ENCODE measurements around the gene MRPS10.
"Not testable (repeated sequence)": the region's sequence is repeated elsewhere in the genome, so short reads cannot be mapped to it uniquely, and the experiment has no call there.

The MRPS10 gene

GRCh38 chr6:42202131-42202915 lies 15.3 kb downstream of the MRPS10 start:
- not testable (repeated sequence) for H3K27ac Mint-ChIP-seq, DNase-seq, ATAC-seq, H3K27me3 Mint-ChIP-seq, H3K4me1 Mint-ChIP-seq, H3K4me3 Mint-ChIP-seq
- H3K9me3 Mint-ChIP-seq = peaks cover 9 to 11% of the 10 kb centered on the region in 2 donors

DNA sequence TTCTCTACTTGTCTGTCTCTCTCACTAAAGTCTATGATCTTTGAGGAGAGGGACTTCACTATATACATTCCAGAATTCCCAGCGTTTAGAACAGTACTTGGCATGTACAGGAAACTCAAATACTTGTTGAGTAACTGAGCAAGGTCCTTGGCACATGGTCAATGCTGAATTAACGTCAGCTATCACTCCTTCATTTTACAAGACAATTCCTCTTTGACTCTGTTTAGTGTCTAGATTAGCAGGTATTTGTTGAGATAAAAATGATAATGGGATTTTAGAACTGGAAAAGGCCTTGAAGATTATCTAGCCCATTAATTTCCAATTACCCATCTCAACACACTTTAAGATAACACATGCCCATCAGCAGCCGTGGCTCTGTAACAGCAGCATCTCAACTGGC lies 16.3 kb downstream of the MRPS10 start:
- Mint-ChIP-seq H3K27me3 (no peaks in the 10 kb centered on the region), H3K4me3 (no peak overlapping the region), H3K27ac (no peak overlapping the region), H3K4me1 (peaks cover 9% of the 10 kb centered on the region), H3K9me3 (peaks cover 9 to 11% of the 10 kb centered on the region in 2 donors)
- ATAC-seq = no peak
- DNase-seq = no peak

- Mint-ChIP-seq H3K4me1 (peaks cover 9% of the 10 kb centered on the region), H3K4me3 (no peak overlapping the region), H3K9me3 (peaks cover 9 to 11% of the 10 kb centered on the region in 2 donors), H3K27me3 (no peaks in the 10 kb centered on the region), H3K27ac (no peak overlapping the region)
- no peak for DNase-seq
- no peak for ATAC-seq
Observed at GRCh38 chr6:42200035-42200434, 17.6 kb downstream of the MRPS10 start.

DNA sequence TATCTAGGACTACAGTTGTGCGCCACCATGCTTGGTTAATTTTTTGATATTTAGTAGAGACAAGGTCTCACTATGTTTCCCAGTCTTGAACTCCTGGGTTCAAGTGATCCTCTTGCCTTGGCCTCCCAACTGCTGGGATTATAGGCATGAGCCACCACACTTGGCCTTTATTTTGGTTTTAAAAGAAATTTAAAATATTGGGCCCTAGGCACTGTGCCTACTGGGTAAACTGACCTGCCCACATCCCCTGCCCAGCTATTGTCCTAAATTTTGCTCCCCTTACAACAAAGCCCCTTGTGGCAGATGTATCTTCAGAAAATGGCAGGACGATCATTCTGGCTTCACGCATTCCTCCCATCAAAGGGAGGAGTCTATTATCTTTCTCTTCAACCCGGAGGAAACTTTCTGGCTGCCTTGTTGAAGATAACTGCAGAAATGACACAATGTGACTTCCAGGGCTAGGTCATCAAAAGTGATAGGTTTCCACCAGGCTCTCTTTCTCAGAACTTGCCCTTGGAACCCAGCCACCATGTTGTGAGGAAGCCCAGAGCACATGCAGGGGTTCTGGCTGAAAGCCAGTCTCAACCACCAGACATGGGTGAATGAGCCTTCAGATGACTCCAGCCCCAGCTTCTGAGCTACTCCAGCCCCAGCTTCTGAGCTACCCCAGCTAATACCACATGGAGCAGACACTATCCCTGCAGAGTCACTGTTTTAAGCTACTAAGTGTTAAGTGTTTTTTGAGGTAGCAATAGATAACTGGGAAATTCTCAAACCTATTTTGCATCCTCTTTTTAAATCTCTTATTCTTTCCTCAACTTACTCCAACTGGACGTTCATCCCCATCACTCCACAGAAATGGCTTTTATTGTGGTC lies 18.3 kb downstream of the MRPS10 start:
- no peak overlapping the region for H3K4me3 Mint-ChIP-seq
- DNase-seq (no peak), ATAC-seq (peak; percentile 46)
- no peaks in the 10 kb centered on the region for H3K27me3 Mint-ChIP-seq
- H3K27ac Mint-ChIP-seq = no peak overlapping the region
- H3K9me3 Mint-ChIP-seq = peaks cover 9 to 11% of the 10 kb centered on the region in 2 donors
- H3K4me1 Mint-ChIP-seq = peaks cover 9% of the 10 kb centered on the region

DNA sequence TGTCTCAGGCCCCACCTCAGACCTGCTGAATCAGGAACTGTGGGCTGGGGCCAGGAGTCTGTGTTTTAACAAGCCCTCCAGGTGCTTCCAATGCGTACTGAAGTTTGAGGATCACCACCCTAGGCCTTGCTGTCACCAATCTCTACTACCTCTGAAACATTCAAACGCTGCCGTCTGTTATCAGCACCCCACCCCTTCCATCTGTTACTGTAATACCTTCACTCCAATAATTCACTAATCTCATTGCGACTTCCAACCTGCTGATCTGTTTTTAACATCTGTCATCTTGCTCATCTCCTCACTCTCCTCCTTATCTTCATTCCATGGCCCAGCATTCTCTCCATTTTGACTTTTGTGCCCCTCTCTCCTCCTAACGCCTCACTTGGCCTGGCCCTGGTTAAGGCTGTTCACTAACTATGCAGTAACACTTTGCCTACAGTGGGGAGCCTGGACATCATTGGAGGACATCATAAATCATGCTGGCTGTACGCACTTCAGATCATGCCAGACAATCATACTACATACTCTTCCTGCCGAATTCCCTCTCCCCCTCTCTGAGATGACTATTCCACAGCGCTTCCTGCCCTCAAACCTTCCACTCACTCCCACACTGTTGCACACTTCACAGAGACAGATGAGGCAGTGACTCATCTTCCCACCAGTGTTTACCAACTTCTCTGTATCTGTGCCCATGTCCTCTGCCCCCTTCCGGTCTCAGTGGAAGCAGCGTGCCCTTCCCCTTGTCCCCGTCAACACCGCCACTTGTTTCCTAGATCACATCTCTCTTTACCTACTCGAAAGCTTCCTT lies 19.9 kb downstream of the MRPS10 start:
- Mint-ChIP-seq H3K9me3 (peaks cover 9 to 11% of the 10 kb centered on the region in 2 donors), H3K27ac (no peak overlapping the region), H3K27me3 (no peaks in the 10 kb centered on the region), H3K4me1 (peaks cover 9% of the 10 kb centered on the region), H3K4me3 (no peak overlapping the region)
- ATAC-seq (peak; percentile 45), DNase-seq (no peak)

- DNase-seq (no peak), ATAC-seq (no peak)
- H3K27me3 Mint-ChIP-seq = no peaks in the 10 kb centered on the region
- H3K27ac Mint-ChIP-seq = peak overlapping the region in 1 of 2 donors; percentile 47
- peaks cover 7% of the 10 kb centered on the region in 2 donors for H3K9me3 Mint-ChIP-seq
- H3K4me3 Mint-ChIP-seq = no peak overlapping the region
- H3K4me1 Mint-ChIP-seq = peaks cover 6% of the 10 kb centered on the region
Observed at GRCh38 chr6:42195415-42195814, 22.2 kb downstream of the MRPS10 start.

- H3K9me3 Mint-ChIP-seq = no peaks in the 10 kb centered on the region
- DNase-seq = no peak
- no peaks in the 10 kb centered on the region for H3K27me3 Mint-ChIP-seq
- H3K4me3 Mint-ChIP-seq = no peak overlapping the region
- H3K4me1 Mint-ChIP-seq = no peaks in the 10 kb centered on the region
- no peak overlapping the region for H3K27ac Mint-ChIP-seq
- no peak for ATAC-seq
Observed at GRCh38 chr6:42194056-42194455, 23.6 kb downstream of the MRPS10 start.

DNA sequence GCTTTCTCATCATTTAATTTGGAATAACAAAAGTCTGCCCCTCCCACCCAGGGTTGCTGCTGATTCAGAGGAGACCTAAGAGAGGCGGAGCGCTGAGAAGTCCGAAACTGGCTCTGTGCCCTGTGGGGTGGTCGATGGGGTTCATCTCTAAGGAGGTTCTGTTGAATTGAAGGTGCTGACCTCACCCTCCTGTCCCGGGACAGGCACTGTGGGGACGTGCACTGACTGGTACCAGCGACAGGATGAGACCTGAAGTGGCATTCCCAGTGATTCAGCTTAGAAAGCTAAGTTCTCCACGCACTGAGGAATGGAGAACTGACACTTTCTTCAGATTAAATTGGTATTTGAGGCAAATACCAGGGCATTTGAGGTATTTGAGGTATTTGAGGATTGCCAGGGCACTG lies 24.2 kb downstream of the MRPS10 start:
- ATAC-seq (no peak), DNase-seq (no peak)
- Mint-ChIP-seq H3K4me1 (no peaks in the 10 kb centered on the region), H3K9me3 (no peaks in the 10 kb centered on the region), H3K27ac (no peak overlapping the region), H3K4me3 (no peak overlapping the region), H3K27me3 (no peaks in the 10 kb centered on the region)

- H3K4me1 Mint-ChIP-seq, H3K4me3 Mint-ChIP-seq, H3K9me3 Mint-ChIP-seq, ATAC-seq, DNase-seq, H3K27me3 Mint-ChIP-seq, H3K27ac Mint-ChIP-seq: not testable (repeated sequence)
Observed at GRCh38 chr6:42192385-42192784, 25.3 kb downstream of the MRPS10 start.

- no peaks in the 10 kb centered on the region for H3K27me3 Mint-ChIP-seq
Observed at GRCh38 chr6:42190554-42191183, 27.0 kb downstream of the MRPS10 start.

DNA sequence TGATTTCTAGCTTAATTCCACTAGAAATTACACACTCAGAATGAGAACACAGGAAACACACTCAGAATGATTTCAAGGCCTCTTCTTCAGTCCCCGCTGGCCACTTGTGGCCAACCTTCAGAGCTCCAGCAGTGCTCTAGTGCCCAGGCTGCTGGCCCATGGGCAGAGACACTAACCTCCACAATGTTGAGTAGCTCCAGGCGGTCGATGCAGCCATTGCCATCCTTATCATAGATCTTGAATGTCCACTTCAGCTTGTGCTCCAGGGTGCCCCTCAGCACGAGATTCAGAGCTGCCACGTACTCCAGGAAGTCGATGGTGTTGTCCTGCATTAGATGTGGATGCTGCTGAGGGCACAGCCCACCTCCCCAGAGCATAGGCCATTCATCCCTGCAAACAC lies 29.3 kb downstream of the MRPS10 start:
- Mint-ChIP-seq H3K9me3 (no peaks in the 10 kb centered on the region), H3K4me1 (no peaks in the 10 kb centered on the region), H3K27me3 (no peaks in the 10 kb centered on the region), H3K4me3 (no peak overlapping the region), H3K27ac (no peak overlapping the region)
- no peak for DNase-seq
- ATAC-seq = no peak

More at GRCh38 chr6:42190554-42191183, 27.0 kb downstream of the MRPS10 start:
- H3K27ac Mint-ChIP-seq = peak overlapping the region in 1 of 2 donors; percentile 12
- no peaks in the 10 kb centered on the region for H3K4me1 Mint-ChIP-seq
- no peak for DNase-seq
- no peak overlapping the region for H3K4me3 Mint-ChIP-seq
- no peaks in the 10 kb centered on the region for H3K9me3 Mint-ChIP-seq
- no peak for ATAC-seq

DNA sequence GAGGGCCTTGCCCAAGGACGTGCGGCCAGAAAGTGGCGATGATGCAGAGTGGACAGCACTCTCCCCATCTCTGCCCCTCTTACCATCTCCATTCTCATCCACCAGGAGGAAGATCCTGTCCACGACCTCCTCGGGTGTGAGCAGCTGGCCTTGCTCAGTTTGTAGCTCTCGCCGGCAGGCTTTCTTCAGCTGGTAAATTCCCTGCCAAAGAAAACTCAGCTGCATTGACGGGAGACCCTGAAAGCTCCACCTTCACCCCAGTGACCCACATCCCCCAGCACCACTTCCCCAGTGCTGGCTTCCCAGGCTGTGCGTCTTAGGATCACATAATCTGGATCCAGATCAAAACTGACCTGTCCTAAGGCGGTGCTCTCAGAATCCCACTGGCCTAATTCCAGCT lies 32.1 kb downstream of the MRPS10 start:
- Mint-ChIP-seq H3K4me1 (no peaks in the 10 kb centered on the region), H3K27me3 (no peaks in the 10 kb centered on the region), H3K27ac (peak overlapping the region in 1 of 2 donors; percentile 3), H3K9me3 (no peaks in the 10 kb centered on the region), H3K4me3 (no peak overlapping the region)
- ATAC-seq (no peak), DNase-seq (no peak)

GRCh38 chr6:42184475-42184874 lies 33.2 kb downstream of the MRPS10 start:
- Mint-ChIP-seq H3K4me1 (peaks cover 6% of the 10 kb centered on the region), H3K27ac (no peak overlapping the region), H3K4me3 (no peak overlapping the region), H3K9me3 (no peaks in the 10 kb centered on the region), H3K27me3 (peaks cover 9% of the 10 kb centered on the region)
- no peak for ATAC-seq
- DNase-seq = no peak

- peaks cover 16% of the 10 kb centered on the region for H3K4me1 Mint-ChIP-seq
- peaks cover 21% of the 10 kb centered on the region for H3K27me3 Mint-ChIP-seq
- H3K4me3 Mint-ChIP-seq = no peak overlapping the region
- no peaks in the 10 kb centered on the region for H3K9me3 Mint-ChIP-seq
- ATAC-seq (no peak), DNase-seq (no peak)
- no peak overlapping the region for H3K27ac Mint-ChIP-seq
Observed at GRCh38 chr6:42182101-42182500, 35.6 kb downstream of the MRPS10 start.

DNA sequence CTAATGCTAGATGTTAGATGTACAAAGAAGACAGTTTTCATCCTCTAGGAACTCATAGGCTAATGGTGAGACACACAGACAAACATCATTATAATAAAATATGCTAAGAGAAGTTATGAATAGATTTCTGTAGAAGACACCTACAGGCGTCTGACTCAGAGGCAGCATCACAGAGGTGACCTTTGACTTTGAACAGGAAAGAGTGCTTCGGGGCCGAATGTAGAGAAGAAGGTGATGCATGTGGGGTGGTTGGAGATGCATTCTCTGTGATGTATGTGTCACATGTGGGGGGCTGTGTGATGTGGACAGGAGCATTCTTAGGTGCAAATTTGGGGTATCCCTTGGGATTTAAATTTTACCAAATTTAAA lies 37.7 kb downstream of the MRPS10 start:
- no peak for ATAC-seq
- Mint-ChIP-seq H3K9me3 (no peaks in the 10 kb centered on the region), H3K4me3 (no peak overlapping the region), H3K27me3 (peaks cover 21% of the 10 kb centered on the region), H3K27ac (no peak overlapping the region), H3K4me1 (peaks cover 16% of the 10 kb centered on the region)
- no peak for DNase-seq
